Kidney capillary endothelial cell (primary cell): ENCODE measurements around the gene MALAT1.

Experiments used
- DNase-seq: peaks from one replicate; pipeline ENCODE4 v3.0.0-alpha.2; 2018; ENCODE audit warnings: low spot score

The MALAT1 gene

GRCh38 chr11:65540290-65541092 lies 41.6 kb downstream of the MALAT1 start:
- peak; percentile 80 for DNase-seq

DNA sequence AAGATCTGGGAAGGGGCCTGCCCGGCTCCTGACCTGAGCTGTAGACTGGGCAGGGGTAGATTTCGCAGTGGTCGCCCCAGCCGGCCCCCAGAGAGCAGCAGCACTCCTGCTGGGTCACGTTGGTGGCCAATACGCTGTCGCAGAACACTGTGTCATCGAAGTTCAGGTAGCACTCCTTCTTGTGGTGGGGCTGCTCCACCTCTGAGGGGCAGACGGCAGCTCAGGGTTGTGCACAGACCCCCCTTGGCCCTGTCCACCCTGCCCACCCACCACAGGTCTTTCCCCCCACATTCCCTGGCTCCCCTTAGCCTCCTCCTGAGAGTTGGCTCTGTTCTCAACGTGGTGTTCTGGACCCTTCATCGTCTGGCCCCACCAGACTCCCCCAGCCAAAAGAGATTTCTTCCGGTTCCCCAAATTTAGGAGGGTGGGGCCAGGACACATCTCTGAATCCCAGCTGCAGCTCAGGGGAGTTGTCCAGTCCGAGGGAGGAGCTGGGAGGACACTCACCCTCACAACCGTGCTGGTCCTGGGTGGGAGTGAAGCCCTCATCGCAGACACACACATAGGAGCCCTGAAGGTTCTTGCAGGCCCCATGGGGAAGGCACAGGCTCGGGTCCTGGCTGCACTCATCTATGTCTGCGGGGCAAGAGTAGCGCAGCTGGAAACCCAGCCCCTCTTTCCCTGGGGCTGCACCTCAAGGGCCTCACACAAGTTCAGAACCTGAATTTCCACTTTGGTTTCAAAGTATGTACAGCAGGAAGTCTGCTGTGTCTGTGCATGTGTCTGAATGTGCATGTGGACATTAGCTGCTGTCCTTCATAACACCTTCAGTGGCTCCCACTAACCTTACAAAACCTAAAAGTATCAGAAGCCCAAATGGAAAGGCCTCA lies 42.5 kb downstream of the MALAT1 start:
- DNase-seq: no peak

GRCh38 chr11:65542738-65543390 lies 44.0 kb downstream of the MALAT1 start:
- DNase-seq: no peak

DNA sequence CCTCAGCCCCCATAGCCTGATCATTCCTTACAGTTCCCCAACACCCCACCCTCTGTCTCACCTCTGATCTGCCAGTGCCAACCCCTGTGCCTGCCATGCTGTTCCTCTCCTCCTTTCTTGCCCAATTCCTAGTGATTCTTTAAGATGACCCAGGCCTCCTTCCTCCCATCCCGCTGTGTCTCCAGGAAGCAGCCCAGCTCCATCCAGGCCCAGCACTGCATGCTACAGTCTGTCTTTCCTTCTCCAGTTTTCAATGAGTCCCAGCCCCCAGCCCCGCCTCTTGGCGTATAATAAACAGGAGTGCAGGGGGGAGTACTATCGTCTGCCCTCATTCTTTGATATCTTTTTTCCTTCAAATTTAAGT lies 47.0 kb downstream of the MALAT1 start:
- no peak for DNase-seq

DNA sequence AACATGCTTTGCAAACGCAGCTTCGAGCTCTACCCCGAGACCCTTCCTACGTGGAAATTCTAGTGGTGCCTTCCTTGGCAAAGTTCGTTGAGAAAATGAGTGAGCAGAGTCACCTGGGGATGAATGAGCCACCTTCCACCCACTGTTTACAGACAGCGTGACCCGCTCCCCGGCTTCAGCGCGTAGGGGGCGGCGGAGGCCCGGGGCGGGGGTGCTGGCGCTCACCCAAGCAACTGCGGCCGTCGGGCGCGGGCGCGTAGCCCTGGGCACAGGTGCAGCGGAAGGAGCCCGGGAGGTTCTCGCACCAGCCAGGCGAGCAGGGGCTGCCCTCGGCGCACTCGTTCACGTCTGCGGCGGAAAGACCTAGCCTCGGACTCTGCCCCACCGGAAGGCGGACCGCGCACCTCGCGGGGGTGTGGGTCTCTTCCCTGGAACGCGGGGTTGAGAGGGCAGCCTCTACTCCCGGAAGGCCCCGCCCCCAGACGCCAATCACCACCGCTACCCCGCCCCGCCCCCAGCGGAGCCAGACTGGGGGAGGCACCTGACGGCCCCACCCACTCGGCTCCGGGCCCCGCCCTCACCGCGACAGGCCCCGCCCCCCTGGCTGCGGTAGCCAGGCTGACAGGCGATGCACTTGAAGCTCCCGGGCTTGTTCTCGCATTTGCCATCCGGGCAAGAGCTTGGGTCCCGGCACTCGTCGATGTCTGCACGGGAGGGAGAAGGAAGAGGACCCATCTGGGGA lies 47.5 kb downstream of the MALAT1 start:
- no peak for DNase-seq

DNA sequence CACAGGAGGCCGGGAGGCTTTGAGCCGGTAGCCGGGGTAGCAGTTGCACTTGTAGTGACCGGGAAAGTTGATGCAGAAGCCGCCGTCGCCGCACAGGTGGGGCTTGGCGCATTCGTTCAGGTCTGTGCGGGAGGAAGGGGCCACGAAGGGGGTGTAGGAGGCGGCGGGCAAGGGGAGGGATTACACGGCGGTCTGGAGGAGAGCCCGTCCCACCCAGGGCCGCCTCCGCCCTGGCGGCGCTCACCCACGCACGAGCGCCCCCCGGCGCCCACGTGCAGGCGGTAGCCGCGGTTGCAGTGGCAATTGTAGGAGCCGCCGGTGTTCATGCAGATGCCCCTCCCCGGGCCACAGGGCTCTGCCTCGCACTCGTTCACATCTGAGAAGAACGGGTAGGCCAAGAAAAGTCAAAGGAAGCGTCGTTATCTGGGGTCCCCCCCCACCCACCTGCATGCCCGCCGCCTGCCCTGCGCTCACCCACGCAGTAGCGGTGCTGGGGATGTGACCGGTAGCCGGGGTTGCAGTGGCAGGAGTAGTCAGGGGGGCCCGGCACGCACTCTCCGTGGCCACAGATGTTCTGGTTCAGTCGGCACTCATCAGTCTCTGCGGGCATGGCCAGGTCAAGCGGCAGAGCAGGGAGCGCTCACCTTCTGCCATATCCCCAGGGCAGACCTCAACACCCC lies 48.7 kb downstream of the MALAT1 start:
- DNase-seq: no peak

- DNase-seq: no peak
These were observed 49.5 kb downstream of the MALAT1 start for GRCh38 chr11:65548395-65548794.

- no peak for DNase-seq
These were observed 50.3 kb downstream of the MALAT1 start for GRCh38 chr11:65549096-65549495.

DNA sequence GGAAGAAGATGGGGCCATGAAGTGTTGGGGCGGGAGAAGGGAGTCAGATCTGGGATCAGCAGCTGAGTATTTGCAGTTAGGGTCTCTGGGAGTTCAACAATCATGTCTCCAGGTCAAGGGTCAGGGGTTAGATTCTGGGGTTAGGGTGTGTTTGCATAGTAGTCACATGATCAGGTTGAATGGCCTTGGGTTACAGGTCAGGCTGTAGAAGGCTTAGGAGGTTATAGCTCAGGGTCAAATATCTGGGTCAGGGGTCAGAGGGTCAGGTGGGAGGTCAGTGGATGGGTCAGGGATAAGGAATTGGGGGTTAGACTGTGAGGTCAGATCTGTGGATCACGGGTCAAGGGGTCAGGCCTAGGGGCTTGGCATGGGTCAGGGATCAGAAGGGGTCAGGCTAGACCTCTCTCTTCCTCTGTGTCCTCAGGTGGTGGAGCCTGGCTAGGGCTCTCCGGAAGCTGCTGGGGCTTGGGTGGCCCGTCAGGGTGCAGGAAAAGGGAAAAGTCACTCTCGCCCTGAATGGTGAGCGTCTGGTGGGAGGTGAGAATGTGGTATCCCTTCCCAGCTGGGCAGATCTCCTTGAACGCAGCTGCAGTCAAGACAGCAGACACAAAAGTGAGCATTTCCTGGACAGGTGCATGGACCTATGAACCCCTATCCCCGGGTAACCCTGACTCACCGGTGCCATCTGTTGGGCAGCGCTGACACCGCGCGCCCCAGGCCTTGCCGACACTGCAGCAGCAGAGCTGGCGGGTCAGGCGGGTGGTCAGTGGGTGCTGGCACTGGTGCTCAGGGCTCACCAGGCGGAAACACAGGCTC lies 52.9 kb downstream of the MALAT1 start:
- DNase-seq: no peak

DNA sequence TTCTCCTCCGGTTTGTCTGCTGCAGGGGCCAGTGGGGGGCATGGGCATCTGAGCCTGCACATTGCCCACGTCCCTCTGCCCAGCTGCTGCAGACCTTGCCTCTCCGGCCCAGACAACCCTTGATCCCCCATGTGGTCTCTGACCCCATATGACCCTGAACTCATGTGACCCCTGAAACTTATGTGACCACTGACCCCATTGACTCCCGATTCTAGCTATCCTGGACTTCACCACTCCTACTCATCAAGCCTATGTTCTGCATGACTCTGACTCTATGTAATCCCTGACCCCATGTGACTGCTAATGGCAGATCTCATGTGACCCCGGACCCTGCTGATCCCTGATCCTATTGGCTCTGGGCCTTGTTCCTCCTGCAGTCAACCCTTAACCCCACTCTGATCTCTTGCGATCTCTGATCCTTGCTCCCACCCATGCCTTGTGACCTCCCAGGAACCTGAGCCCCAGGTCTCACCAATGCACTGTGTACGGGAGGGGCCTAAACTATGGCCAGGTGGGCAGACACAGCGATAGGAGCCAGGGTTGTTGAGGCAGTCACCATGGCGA lies 53.6 kb downstream of the MALAT1 start:
- DNase-seq: no peak

GRCh38 chr11:65553301-65554001 lies 54.6 kb downstream of the MALAT1 start:
- DNase-seq: no peak

DNA sequence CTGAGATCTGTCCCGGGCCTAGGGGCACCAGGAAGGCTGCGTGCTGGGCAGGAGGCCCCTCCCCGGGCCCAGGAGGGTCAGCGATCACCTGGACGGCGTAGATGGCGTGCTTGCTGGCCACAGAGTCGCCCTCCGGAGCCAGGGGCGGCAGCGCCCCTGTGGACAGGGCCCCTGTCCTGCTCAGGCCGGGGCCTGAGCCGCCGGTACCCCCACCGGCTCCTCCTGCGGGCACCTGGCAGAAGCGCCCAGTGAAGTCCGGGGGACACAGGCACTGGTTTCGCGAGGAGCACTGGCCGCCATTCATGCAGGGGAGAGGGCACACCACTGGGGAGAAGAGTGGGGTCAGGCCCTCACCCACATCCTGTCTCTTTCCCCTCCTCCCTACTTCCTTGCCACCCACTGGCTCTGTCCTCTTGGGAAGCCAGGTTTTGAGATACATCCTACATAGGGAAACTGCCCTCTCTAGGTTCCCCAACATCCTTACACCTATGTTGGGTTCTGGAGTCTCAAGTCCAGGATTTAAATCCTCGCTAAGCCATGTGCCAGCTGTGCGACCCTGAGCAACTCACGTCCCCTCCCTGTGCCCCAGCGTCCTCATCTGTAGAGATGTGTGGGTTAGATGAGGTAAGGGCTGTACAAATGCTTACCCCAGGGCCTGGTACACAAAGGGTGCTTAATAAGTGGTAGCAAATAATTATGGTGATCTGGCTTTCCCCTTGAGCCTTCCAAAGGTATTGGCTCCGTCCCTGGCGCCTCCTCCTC lies 55.4 kb downstream of the MALAT1 start:
- DNase-seq: no peak

GRCh38 chr11:65554842-65555430 lies 56.1 kb downstream of the MALAT1 start:
- no peak for DNase-seq

DNA sequence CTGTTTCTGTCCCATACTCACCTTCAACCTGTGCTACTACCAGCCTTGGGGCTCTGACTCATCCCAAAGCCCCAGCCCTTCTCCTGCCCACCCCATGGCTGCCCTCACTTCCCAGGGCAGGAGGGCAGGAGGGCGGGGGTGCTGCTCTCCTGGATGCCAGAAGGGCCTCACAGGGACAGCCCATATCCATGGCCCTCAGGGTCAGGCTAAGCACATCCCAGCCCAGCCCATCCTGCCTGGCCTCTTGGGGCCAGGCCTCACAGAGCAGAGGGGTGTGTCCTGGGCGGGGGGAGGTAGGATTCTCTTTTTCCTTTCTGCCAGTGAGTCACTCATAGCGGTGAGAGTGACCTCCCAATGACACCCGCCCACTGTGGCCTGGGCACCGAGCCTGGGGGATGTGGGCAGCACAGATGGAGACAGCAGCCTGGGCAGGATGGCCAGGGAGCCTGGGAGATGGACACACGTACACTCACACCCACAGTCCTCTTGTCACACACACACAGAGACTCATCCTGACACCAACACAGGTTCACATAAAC lies 56.9 kb downstream of the MALAT1 start:
- no peak for DNase-seq
